IPS DF 4.7 (cell line): ENCODE data around the gene SETBP1.
"Not testable (repeated sequence)": the region's sequence is repeated elsewhere in the genome, so short reads cannot be mapped to it uniquely, and the experiment has no call there.

ENCODE experiments used
- DNase-seq: peaks from one replicate; pipeline ENCODE4 v3.0.0-alpha.2; 2013; ENCODE audit warnings: low spot score; ENCODE audit errors: extremely low read depth

SETBP1 gene

GRCh38 chr18:44704135-44704789, 23.6 kb downstream of the SETBP1 start:
- no peak for DNase-seq

- no peak for DNase-seq
Observed at GRCh38 chr18:44705075-44705675, 24.5 kb downstream of the SETBP1 start.

GRCh38 chr18:44708451-44709083, 27.9 kb downstream of the SETBP1 start:
- no peak for DNase-seq

GRCh38 chr18:44709307-44710126, 28.8 kb downstream of the SETBP1 start:
- DNase-seq: no peak

- no peak for DNase-seq
Observed at GRCh38 chr18:44710931-44711330, 30.2 kb downstream of the SETBP1 start.

- no peak for DNase-seq
Observed at GRCh38 chr18:44712025-44712424, 31.3 kb downstream of the SETBP1 start.

- no peak for DNase-seq
Observed at GRCh38 chr18:44713435-44713834, 32.7 kb downstream of the SETBP1 start.

- DNase-seq: no peak
Observed at GRCh38 chr18:44714376-44714775, 33.7 kb downstream of the SETBP1 start.

GRCh38 chr18:44715245-44715644, 34.6 kb downstream of the SETBP1 start:
- DNase-seq: no peak

GRCh38 chr18:44715842-44716241, 35.2 kb downstream of the SETBP1 start:
- DNase-seq: no peak

GRCh38 chr18:44716697-44717163, 36.0 kb downstream of the SETBP1 start:
- no peak for DNase-seq

GRCh38 chr18:44719519-44720060, 38.9 kb downstream of the SETBP1 start:
- DNase-seq: no peak

- not testable (repeated sequence) for DNase-seq
Observed at GRCh38 chr18:44721748-44722147, 41.1 kb downstream of the SETBP1 start.

- no peak for DNase-seq
Observed at GRCh38 chr18:44723411-44723810, 42.7 kb downstream of the SETBP1 start.

- no peak for DNase-seq
Observed at GRCh38 chr18:44724105-44724778, 43.6 kb downstream of the SETBP1 start.

GRCh38 chr18:44725300-44726058, 44.8 kb downstream of the SETBP1 start:
- DNase-seq: no peak

- DNase-seq: no peak
Observed at GRCh38 chr18:44726059-44726421, 45.4 kb downstream of the SETBP1 start.

GRCh38 chr18:44727291-44727690, 46.6 kb downstream of the SETBP1 start:
- DNase-seq: no peak

- no peak for DNase-seq
Observed at GRCh38 chr18:44729631-44730101, 49.0 kb downstream of the SETBP1 start.
